Activated CD8-positive, alpha-beta memory T cell treated with anti-CD3 and anti-CD28 coated beads for 36 hours (primary cell): Measurements from ENCODE around the gene NCLN. TPM values are rescaled to one million over a fixed set of nuclear protein-coding genes. Genes with fewer than 3 reads are reported as not detected.
"Not testable (repeated sequence)": the region's sequence is repeated elsewhere in the genome, so short reads cannot be mapped to it uniquely, and the experiment has no call there.

ENCODE experiments used
- CTCF ChIA-PET: fragments of 350-600 bp; sonication (Branson Sonifier 250); formaldehyde crosslinking; loops from one replicate; lab custom pipeline; 2021; ENCODE audit warnings: antibody characterized with exemption; lab: Charles Lee
- POLR2A ChIA-PET: fragments of 350-600 bp; sonication (Branson Sonifier 250); formaldehyde crosslinking; loops from one replicate; lab custom pipeline; 2021; ENCODE audit warnings: antibody characterized with exemption; lab: Charles Lee
- total RNA-seq, 2 experiments: library from RNA; stranded (reverse); gene quantifications; one replicate each; pipeline ENCODE4 v1.2.3, GENCODE V29; 2021

Gene NCLN
- total RNA-seq, 2 experiments from 2014 or later = 102 to 106 TPM

GRCh38 chr19:3153286-3154230 is 32.2 kb upstream of the NCLN start:
- ChIA-PET POLR2A (no interaction called here), CTCF (interaction anchor here (0.9 kb wide), 1 partner anchor 10 kb away, joined by 3 read pairs; no protein-coding TSS in a partner anchor)

- CTCF ChIA-PET, POLR2A ChIA-PET: not testable (repeated sequence)
Observed at GRCh38 chr19:3154447-3154846, 31.3 kb upstream of the NCLN start.

GRCh38 chr19:3154957-3155736 is 30.6 kb upstream of the NCLN start:
- ChIA-PET POLR2A (no interaction called here), CTCF (interaction anchor here (1.1 to 1.2 kb wide), 2 partner anchors 9 to 25 kb away, joined by 4 read pairs; no protein-coding TSS in a partner anchor)

- ChIA-PET CTCF (interaction anchor here (1.6 to 2.1 kb wide), 2 partner anchors 11 to 53 kb away, joined by 4 to 6 read pairs; no protein-coding TSS in a partner anchor), POLR2A (no interaction called here)
Observed at GRCh38 chr19:3157096-3157845, 28.5 kb upstream of the NCLN start.

- CTCF ChIA-PET = interaction anchor here (0.7 to 1.9 kb wide), 8 partner anchors 13 to 135 kb away, joined by 3 to 5 read pairs (median 4); no protein-coding TSS in a partner anchor
- POLR2A ChIA-PET = no interaction called here
Observed at GRCh38 chr19:3159565-3159964, 26.2 kb upstream of the NCLN start.

GRCh38 chr19:3160219-3160618 is 25.5 kb upstream of the NCLN start:
- POLR2A ChIA-PET = no interaction called here
- CTCF ChIA-PET = interaction anchor here (0.9 to 1.9 kb wide), 7 partner anchors 14 to 198 kb away, joined by 3 to 5 read pairs (median 4); no protein-coding TSS in a partner anchor

GRCh38 chr19:3161453-3161852 is 24.3 kb upstream of the NCLN start:
- ChIA-PET CTCF (interaction anchor here (1.0 to 1.6 kb wide), 4 partner anchors 12 to 86 kb away, joined by 3 to 10 read pairs (median 6); no protein-coding TSS in a partner anchor), POLR2A (no interaction called here)

GRCh38 chr19:3162418-3163229 is 23.1 kb upstream of the NCLN start:
- POLR2A ChIA-PET = no interaction called here

GRCh38 chr19:3163230-3163886 is 22.4 kb upstream of the NCLN start:
- ChIA-PET CTCF (interaction anchor here (0.6 to 2.6 kb wide), 12 partner anchors 10 to 330 kb away, joined by 3 to 15 read pairs (median 4); no protein-coding TSS in a partner anchor), POLR2A (no interaction called here)

More at GRCh38 chr19:3162418-3163229, 23.1 kb upstream of the NCLN start:
- CTCF ChIA-PET = interaction anchor here (0.6 to 2.6 kb wide), 12 partner anchors 13 to 186 kb away, joined by 3 to 15 read pairs (median 5); no protein-coding TSS in a partner anchor

GRCh38 chr19:3163943-3164342 is 21.8 kb upstream of the NCLN start:
- POLR2A ChIA-PET = no interaction called here
- CTCF ChIA-PET = interaction anchor here (0.6 to 2.6 kb wide), 11 partner anchors 11 to 331 kb away, joined by 3 to 15 read pairs (median 4); no protein-coding TSS in a partner anchor

- POLR2A ChIA-PET = interaction anchor here (0.6 kb wide), 1 partner anchor 153 kb away, joined by 4 read pairs; no protein-coding TSS in a partner anchor
- CTCF ChIA-PET = no interaction called here
Observed at GRCh38 chr19:3167533-3168272, 18.0 kb upstream of the NCLN start.

GRCh38 chr19:3171894-3172672 is 13.6 kb upstream of the NCLN start:
- CTCF ChIA-PET = interaction anchor here (1.3 kb wide), 2 partner anchors 68 to 97 kb away, joined by 3 to 5 read pairs; no protein-coding TSS in a partner anchor
- POLR2A ChIA-PET = no interaction called here

GRCh38 chr19:3172673-3173000 is 13.1 kb upstream of the NCLN start:
- CTCF ChIA-PET, POLR2A ChIA-PET: not testable (repeated sequence)

GRCh38 chr19:3175781-3176714 is 9.7 kb upstream of the NCLN start:
- CTCF ChIA-PET = interaction anchor here (0.7 kb wide), 1 partner anchor 224 kb away, joined by 6 read pairs; no protein-coding TSS in a partner anchor
- POLR2A ChIA-PET = interaction anchor here (0.6 kb wide), 1 partner anchor 200 kb away, joined by 3 read pairs; no protein-coding TSS in a partner anchor
